Mesothelial cell of epicardium (in vitro differentiated cells): ENCODE data around the gene DDR2. TPM values are rescaled to one million over a fixed set of nuclear protein-coding genes. Genes with fewer than 3 reads are reported as not detected.
"Not testable (repeated sequence)": the region's sequence is repeated elsewhere in the genome, so short reads cannot be mapped to it uniquely, and the experiment has no call there.

Experiments
- DNase-seq, 2 experiments: peaks; one replicate each; pipeline ENCODE4 v3.0.0; 2021; ENCODE audit warnings: low spot score in 2 of 2; ENCODE audit not compliant: unreplicated experiment in 2 of 2
- H3K27ac Mint-ChIP-seq: 2 replicates; pipeline ENCODE4 v1.8.0; 2021; ENCODE audit warnings: mixed read lengths
- H3K27me3 Mint-ChIP-seq: 2 replicates; pipeline ENCODE4 v1.8.0; 2021; ENCODE audit warnings: low read depth, mixed read lengths
- H3K36me3 Mint-ChIP-seq: 2 replicates; pipeline ENCODE4 v1.8.0; 2021; ENCODE audit warnings: mixed read lengths
- H3K4me1 Mint-ChIP-seq: 2 replicates; pipeline ENCODE4 v1.8.0; 2021; ENCODE audit warnings: mixed read lengths
- H3K4me3 Mint-ChIP-seq: 2 replicates; pipeline ENCODE4 v1.8.0; 2021; ENCODE audit warnings: mild to moderate bottlenecking, moderate library complexity, mixed read lengths
- H3K9me3 Mint-ChIP-seq: 2 replicates; pipeline ENCODE4 v1.8.0; 2021; ENCODE audit warnings: mixed read lengths
- total RNA-seq: library from RNA; stranded (reverse); gene quantifications from 3 replicates; pipeline ENCODE4 v1.2.1, GENCODE V29; 2021
- TF ChIP-seq, protein P1 (sequence below): fragments of 200-600 bp; sonication (generic); IDR thresholded peaks from one replicate; pipeline ENCODE4 v1.5.0; 2021; ENCODE audit warnings: antibody characterized with exemption; ENCODE audit not compliant: unreplicated experiment

Gene DDR2
- 54.4 to 60.0 TPM (median 58.1 TPM) in 3 replicates for total RNA-seq

DNA sequence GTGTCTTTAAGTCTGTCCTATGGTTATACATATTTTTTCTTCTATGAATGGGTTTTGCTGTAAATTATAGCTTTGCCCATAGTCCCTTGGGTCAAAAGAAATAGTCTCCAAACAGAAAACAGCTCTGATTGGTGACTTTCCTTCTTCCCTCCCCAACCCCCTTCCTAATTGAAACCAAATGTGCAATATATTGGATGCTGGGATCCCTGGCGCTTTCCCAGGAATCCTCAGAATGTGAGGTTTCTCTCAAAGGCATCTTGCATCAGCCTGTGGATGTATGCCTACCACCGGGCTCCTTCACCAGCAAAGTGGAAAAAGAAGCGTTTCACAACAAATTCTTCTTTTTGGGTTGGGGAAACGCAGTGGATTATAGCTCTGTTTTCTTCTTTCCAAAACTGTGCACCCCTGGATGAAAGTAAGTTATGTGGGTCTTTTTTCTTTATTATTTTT lies at the start of gene DDR2:
Gene DDR2, plus strand, starts transcription at position 248 of the 450 bp plus-strand sequence. CDS start 86,600 bp downstream, outside the sequence.
- H3K4me3 Mint-ChIP-seq: peak within 1 kb of the TSS; percentile 74
- H3K27ac Mint-ChIP-seq: peak within 1 kb of the TSS; percentile 91
- peak in 1 of 2 experiments; percentile 57 for DNase-seq
- no peaks in the 10 kb centered on the region for H3K9me3 Mint-ChIP-seq
- no peaks in the 10 kb centered on the region for H3K27me3 Mint-ChIP-seq
- no peaks in the 10 kb centered on the region for H3K36me3 Mint-ChIP-seq
- peaks cover 62% of the 10 kb centered on the region for H3K4me1 Mint-ChIP-seq
- TF ChIP-seq, protein P1, sequence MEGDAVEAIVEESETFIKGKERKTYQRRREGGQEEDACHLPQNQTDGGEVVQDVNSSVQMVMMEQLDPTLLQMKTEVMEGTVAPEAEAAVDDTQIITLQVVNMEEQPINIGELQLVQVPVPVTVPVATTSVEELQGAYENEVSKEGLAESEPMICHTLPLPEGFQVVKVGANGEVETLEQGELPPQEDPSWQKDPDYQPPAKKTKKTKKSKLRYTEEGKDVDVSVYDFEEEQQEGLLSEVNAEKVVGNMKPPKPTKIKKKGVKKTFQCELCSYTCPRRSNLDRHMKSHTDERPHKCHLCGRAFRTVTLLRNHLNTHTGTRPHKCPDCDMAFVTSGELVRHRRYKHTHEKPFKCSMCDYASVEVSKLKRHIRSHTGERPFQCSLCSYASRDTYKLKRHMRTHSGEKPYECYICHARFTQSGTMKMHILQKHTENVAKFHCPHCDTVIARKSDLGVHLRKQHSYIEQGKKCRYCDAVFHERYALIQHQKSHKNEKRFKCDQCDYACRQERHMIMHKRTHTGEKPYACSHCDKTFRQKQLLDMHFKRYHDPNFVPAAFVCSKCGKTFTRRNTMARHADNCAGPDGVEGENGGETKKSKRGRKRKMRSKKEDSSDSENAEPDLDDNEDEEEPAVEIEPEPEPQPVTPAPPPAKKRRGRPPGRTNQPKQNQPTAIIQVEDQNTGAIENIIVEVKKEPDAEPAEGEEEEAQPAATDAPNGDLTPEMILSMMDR: no peak

DNA sequence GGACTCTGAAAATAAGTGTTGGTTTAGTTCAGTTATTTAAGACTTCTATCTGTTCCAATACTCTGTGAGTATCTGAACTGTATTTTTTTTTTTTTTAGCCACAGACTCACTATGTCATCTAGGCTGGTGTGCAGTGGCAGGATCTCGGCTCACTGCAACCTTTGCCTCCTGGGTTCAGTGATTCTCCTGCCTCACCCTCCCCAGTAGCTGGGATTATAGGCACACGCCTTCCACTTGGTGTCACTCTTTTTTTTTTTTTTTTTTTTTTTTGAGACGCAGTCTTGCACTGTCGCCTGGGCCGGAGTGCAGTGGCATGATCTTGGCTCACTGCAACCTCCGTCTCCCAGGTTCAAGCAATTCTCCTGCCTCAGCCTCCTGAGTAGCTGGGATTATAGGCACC lies 49.4 kb upstream of the DDR2 start:
- H3K27ac Mint-ChIP-seq, H3K27me3 Mint-ChIP-seq, H3K4me1 Mint-ChIP-seq, DNase-seq, H3K4me3 Mint-ChIP-seq, H3K9me3 Mint-ChIP-seq: not testable (repeated sequence)
- peaks cover 23% of the 10 kb centered on the region for H3K36me3 Mint-ChIP-seq

DNA sequence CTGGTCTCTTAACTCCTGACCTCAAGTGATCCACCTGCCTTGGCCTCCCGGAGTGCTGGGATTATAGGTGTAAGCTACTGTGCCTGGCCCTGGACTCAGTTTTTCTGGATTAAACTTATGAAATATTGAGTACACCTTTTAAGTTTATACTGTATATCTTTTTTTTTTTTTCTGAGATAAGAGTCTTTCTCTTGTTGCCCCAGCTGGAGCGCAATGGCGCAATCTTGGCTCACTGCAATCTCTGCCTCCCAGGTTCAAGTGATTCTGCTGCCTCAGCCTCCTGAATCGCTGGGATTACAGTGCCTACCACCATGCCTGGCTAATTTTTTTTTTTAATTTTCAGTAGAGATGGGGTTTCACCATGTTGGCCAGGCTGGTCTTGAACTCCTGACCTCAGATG lies 47.2 kb upstream of the DDR2 start:
- DNase-seq, H3K4me3 Mint-ChIP-seq, H3K4me1 Mint-ChIP-seq, H3K27ac Mint-ChIP-seq, H3K9me3 Mint-ChIP-seq, H3K27me3 Mint-ChIP-seq: not testable (repeated sequence)
- peaks cover 24% of the 10 kb centered on the region for H3K36me3 Mint-ChIP-seq

DNA sequence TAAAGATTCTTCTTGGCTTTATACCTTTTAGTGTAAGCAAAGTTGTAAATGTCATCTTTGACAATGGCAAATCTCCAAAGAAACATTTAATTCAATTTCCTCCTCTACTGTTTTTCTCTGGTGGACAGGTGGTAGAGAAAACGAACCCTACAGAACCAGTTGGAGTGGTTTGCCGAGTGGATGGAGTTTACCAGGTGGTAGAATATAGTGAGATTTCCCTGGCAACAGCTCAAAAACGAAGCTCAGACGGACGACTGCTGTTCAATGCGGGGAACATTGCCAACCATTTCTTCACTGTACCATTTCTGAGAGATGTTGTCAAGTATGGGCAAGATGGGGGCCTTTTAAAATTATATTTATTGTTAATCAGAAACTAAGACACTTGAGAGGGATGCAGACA lies 44.9 kb upstream of the DDR2 start:
- H3K4me1 Mint-ChIP-seq: peaks cover 5% of the 10 kb centered on the region
- peaks cover 22% of the 10 kb centered on the region for H3K36me3 Mint-ChIP-seq
- H3K4me3 Mint-ChIP-seq: no peak overlapping the region
- TF ChIP-seq, protein P1: no peak
- H3K9me3 Mint-ChIP-seq: no peaks in the 10 kb centered on the region
- H3K27me3 Mint-ChIP-seq: no peaks in the 10 kb centered on the region
- no peak for DNase-seq
- no peak overlapping the region for H3K27ac Mint-ChIP-seq

DNA sequence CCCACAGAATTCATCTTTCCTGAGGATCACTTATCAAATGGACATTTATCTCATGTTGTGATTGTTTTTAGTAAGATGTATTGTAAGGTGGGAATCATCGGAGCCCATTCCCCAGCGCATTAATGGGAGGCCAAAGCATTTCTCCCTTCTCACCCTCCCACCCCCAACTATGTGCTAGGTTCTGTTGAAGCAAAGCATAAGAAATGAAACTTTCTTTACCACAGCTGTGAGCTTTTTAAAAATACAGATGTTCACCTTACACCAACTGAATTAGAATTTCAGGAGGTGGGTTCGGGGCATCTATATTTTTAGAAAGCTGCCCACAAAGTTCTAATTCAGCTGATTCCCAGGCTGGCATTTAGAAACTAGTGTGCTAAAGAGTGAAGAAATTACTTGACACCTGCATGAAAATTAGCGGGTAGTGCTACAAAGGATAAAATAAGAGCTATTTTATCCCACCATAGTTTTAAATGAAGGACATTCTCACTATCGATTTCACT lies 44.5 kb upstream of the DDR2 start:
- TF ChIP-seq, protein P1: no peak
- DNase-seq: no peak
- Mint-ChIP-seq H3K4me1 (peaks cover 5% of the 10 kb centered on the region), H3K4me3 (no peak overlapping the region), H3K27me3 (no peaks in the 10 kb centered on the region), H3K36me3 (peaks cover 26% of the 10 kb centered on the region), H3K27ac (no peak overlapping the region), H3K9me3 (no peaks in the 10 kb centered on the region)

DNA sequence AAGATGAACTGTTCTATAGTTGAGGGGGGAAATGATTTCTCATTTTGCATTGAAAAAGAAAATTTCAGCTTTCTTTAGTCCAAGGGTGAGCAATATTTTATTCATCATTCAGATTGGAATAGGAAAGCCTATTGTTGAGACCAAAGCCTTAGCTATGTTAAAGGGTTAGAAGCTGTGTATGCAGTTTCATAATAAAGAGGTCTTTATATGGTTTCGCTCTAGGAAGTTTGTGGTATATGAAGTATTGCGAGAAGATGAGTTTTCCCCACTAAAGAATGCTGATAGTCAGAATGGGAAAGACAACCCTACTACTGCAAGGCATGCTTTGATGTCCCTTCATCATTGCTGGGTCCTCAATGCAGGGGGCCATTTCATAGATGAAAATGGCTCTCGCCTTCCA lies 42.2 kb upstream of the DDR2 start:
- Mint-ChIP-seq H3K27ac (no peak overlapping the region), H3K27me3 (no peaks in the 10 kb centered on the region), H3K4me3 (no peak overlapping the region), H3K36me3 (peaks cover 34% of the 10 kb centered on the region), H3K4me1 (peaks cover 5% of the 10 kb centered on the region), H3K9me3 (no peaks in the 10 kb centered on the region)
- TF ChIP-seq, protein P1: no peak
- DNase-seq: no peak

DNA sequence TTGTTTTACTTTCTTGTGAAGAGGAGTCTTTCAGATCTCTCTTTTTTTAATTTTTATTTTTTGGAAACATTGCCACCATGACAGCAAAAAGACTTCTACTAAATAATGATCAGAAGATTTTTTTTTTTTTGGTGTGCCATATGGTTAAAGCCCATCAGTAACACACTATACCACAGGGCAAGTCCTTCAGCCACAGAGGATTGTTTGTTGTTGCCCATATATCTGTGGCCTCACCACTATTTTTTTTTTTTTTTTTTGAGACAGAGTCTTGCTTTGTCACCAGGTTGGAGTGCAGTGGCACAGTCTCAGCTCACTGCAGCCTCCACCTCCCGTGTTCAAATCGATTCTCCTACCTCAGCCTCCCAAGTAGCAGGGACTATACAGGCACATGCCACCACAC lies 41.6 kb upstream of the DDR2 start:
- TF ChIP-seq, protein P1: no peak
- no peak overlapping the region for H3K27ac Mint-ChIP-seq

More for the DNA sequence above, 41.6 kb upstream of the DDR2 start:
- Mint-ChIP-seq H3K4me3 (no peak overlapping the region), H3K9me3 (no peaks in the 10 kb centered on the region), H3K27me3 (no peaks in the 10 kb centered on the region), H3K4me1 (peaks cover 5% of the 10 kb centered on the region), H3K36me3 (peaks cover 39% of the 10 kb centered on the region)
- no peak for DNase-seq
